HepG2 (cell line): ENCODE results near the gene ZNF121.

ENCODE experiments used
- CTCF ChIP-seq: sonication (generic); formaldehyde crosslinking; IDR thresholded peaks from 2 replicates; pipeline ENCODE4 v1.5.0; 2020; ENCODE audit warnings: mild to moderate bottlenecking, missing genetic modification reagents, moderate library complexity
- EP300 ChIP-seq, 3 experiments: sonication (generic) in 1 of 3; formaldehyde crosslinking in 1 of 3; IDR thresholded peaks; 2 replicates each; pipeline versions ENCODE4 v1.5.1 to v1.6.1; 2011 to 2020; ENCODE audit warnings: low read depth in 2 of 3, low read length in 2 of 3, borderline replicate concordance in 1 of 3, improper control_type of control experiment in 1 of 3, mild to moderate bottlenecking in 1 of 3, missing genetic modification reagents in 1 of 3, moderate library complexity in 1 of 3
- JUN ChIP-seq: sonication (generic); formaldehyde crosslinking; IDR thresholded peaks from 2 replicates; pipeline ENCODE4 v1.4.0; 2020; ENCODE audit warnings: mild to moderate bottlenecking, missing genetic modification reagents
- POLR2A ChIP-seq, 2 experiments: IDR thresholded peaks; 2 replicates each; pipeline ENCODE4 v1.6.1; 2011; ENCODE audit warnings: low read depth in 2 of 2, low read length in 2 of 2, mild to moderate bottlenecking in 1 of 2, moderate library complexity in 1 of 2; ENCODE audit not compliant: insufficient read depth in 1 of 2
- SCMH1 ChIP-seq: sonication (generic); formaldehyde crosslinking; IDR thresholded peaks from 2 replicates; pipeline ENCODE4 v1.9.0; 2021; ENCODE audit warnings: missing genetic modification reagents, mild to moderate bottlenecking, borderline replicate concordance
- ZFP37 ChIP-seq: sonication (generic); formaldehyde crosslinking; IDR thresholded peaks from 2 replicates; pipeline ENCODE4 v1.4.0; 2020; ENCODE audit warnings: missing genetic modification reagents, borderline replicate concordance
- ZNF263 ChIP-seq: sonication (generic); formaldehyde crosslinking; IDR thresholded peaks from 2 replicates; pipeline ENCODE4 v1.4.0; 2020; ENCODE audit warnings: missing genetic modification reagents
- ZNF280D ChIP-seq: sonication (generic); formaldehyde crosslinking; IDR thresholded peaks from 2 replicates; pipeline ENCODE4 v1.5.1; 2020; ENCODE audit warnings: mild to moderate bottlenecking, missing genetic modification reagents

GRCh38 chr19:9523885-9524474 is 60.3 kb downstream of the ZNF121 start:
- TF ChIP-seq JUN (CRISPR knock-in tag) (no peak), ZFP37 (no peak), ZNF263 (CRISPR knock-in tag) (no peak), SCMH1 (CRISPR knock-in tag) (no peak), POLR2A (IDR thresholded peaks at IDR 0.05; ENCODE audit: insufficient read depth in 1 of 2, low read depth in 2 of 2, low read length in 2 of 2) (no peak), ZNF280D (no peak), CTCF (CRISPR knock-in tag) (no peak), EP300 (IDR thresholded peaks at IDR 0.05; ENCODE audit: low read depth in 2 of 2, low read length in 2 of 2) (no peak), EP300 (CRISPR knock-in tag; IDR thresholded peaks at IDR 0.05; ENCODE audit: borderline replicate concordance) (no peak)
